K562 (cell line): ENCODE measurements around the gene CCL11.

Experiments used
- NR3C1 ChIP-seq: sonication (generic); formaldehyde crosslinking; IDR thresholded peaks from 2 replicates; pipeline ENCODE4 v1.8.1; 2022; ENCODE audit warnings: missing genetic modification reagents
- ZNF121 ChIP-seq: sonication (generic); formaldehyde crosslinking; conservative IDR thresholded peaks from 2 replicates; pipeline ENCODE4 v1.8.0; 2022; ENCODE audit warnings: missing genetic modification reagents
- TF ChIP-seq, protein P1 (sequence below): sonication (generic); formaldehyde crosslinking; IDR thresholded peaks from 2 replicates; pipeline ENCODE4 v1.8.1; 2023; ENCODE audit warnings: mild to moderate bottlenecking, missing genetic modification reagents

DNA sequence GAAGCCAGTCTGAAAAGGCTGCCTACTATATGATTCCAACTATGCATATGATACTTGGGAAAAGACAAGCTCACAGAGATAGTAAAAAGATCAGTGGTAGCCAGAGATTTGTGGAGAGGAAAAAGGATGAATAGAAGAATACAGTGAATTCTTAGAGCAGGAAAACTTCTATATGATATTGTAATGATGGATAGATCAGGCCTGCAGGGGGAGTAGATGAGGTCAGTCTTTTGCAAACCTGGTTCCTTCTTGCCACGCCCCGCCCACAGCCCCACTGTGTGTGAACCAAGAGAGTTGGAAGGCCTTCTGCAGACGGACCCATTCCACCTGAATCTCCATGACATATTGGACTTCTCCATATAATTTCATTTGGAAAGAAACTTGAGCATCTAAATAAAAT lies 32.9 kb downstream of the CCL11 start:
- TF ChIP-seq ZNF121 (CRISPR knock-in tag) (no peak), NR3C1 (CRISPR knock-in tag) (no peak)
- TF ChIP-seq, protein P1, sequence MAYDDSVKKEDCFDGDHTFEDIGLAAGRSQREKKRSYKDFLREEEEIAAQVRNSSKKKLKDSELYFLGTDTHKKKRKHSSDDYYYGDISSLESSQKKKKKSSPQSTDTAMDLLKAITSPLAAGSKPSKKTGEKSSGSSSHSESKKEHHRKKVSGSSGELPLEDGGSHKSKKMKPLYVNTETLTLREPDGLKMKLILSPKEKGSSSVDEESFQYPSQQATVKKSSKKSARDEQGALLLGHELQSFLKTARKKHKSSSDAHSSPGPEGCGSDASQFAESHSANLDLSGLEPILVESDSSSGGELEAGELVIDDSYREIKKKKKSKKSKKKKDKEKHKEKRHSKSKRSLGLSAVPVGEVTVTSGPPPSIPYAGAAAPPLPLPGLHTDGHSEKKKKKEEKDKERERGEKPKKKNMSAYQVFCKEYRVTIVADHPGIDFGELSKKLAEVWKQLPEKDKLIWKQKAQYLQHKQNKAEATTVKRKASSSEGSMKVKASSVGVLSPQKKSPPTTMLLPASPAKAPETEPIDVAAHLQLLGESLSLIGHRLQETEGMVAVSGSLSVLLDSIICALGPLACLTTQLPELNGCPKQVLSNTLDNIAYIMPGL: no peak
